Measurements from ENCODE around the gene KLHL12. TPM values are rescaled to one million over a fixed set of nuclear protein-coding genes. Genes with fewer than 3 reads are reported as not detected.
A peak's percentile ranks its signal among the peaks of the same experiment; 100 is the strongest.

The KLHL12 gene
- total RNA-seq, 1 experiment from 2014 or later = 33.8 TPM

DNA sequence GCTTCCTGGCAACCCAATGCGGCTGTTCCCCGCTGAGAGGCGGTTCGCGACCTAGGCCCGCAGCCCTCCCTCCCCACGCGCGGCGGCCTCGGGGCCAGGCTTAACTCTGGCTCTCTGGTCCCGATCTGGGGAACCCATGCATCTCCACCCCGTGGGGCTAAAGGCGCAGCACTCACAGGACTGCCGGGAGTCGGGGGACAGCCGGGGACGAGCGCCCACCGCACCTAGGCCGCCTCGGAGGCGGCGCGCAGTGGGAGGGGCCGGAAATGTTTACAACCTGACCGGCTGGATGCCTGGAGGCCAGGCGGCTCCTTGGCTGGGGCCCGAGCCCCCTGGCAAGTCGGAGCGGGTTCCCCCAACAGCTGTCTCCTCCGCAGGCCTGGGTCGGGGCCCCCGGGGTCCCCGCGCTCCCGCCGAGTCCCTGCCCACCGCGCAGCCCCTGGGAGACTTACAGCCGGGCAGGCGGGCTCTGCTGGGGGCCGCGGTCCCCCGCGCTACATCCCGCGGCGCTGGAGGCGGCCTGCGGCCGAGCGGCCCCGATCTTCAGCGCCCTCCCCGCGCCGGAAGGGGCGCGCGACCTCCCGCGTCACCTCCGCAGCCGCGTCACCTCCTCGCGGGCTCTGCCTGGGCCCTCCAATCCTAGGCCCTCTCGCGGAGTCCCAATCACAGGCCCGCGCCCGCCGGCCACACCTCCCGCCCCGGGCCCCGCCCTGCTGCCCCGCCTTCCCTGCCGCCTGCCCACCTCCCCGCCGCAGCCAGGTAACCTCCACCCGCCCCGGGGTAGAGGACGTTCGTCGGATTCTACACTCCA lies 30.9 kb upstream of the KLHL12 start, which contains the start of gene ADIPOR1:
Gene ADIPOR1 (minus strand): TSS at position 580 of the 811 bp plus-strand sequence. CDS start 7,242 bp downstream, outside the sequence.
- ChIA-PET RAD21 (ENCODE audit: low non-redundant PET in 1 of 2, low total read pairs in 2 of 2, uncharacterized antibody in 2 of 2, unreplicated experiment in 2 of 2) (no interaction called here), POLR2A (no interaction called here), CTCF (no interaction called here)
- intact Hi-C loops (cut with micrococcal nuclease) = no loop called here
- peak within 1 kb of the TSS; percentile 78 for H3K27ac ChIP-seq (ENCODE audit: low read depth, low read length)
- H2AFZ ChIP-seq (ENCODE audit: low read depth, low read length, poor library complexity, severe bottlenecking) = no peak within 1 kb of the TSS
- no peaks in the 10 kb centered on the region for H3K36me3 ChIP-seq (ENCODE audit: control insufficient read depth in 1 of 2, insufficient read depth in 2 of 2, low read length in 2 of 2)
- no peaks in the 10 kb centered on the region for H3K27me3 ChIP-seq (ENCODE audit: insufficient read depth, low read length)
- DNase-seq (ENCODE audit: low read depth, low spot score) = peak; percentile 66
- H3K4me2 ChIP-seq (ENCODE audit: low read length) = peak within 1 kb of the TSS; percentile 84
- peak; percentile 96 for ATAC-seq
- H3K9me3 ChIP-seq (ENCODE audit: control insufficient read depth in 1 of 2, insufficient read depth in 1 of 2, low read depth in 1 of 2, low read length in 2 of 2) = no peaks in the 10 kb centered on the region
- peaks cover 51% of the 10 kb centered on the region for H3K79me2 ChIP-seq (ENCODE audit: insufficient read depth, low read length)
- peak within 1 kb of the TSS; percentile 82 to 93 for H3K4me3 ChIP-seq (replicated peaks in 1 of 2; ENCODE audit: low read depth in 1 of 2, low read length in 2 of 2)
- peaks cover 23 to 38% of the 10 kb centered on the region in 2 experiments for H3K4me1 ChIP-seq (ENCODE audit: control insufficient read depth in 1 of 2, insufficient read depth in 2 of 2, low read length in 2 of 2)
- H4K20me1 ChIP-seq (ENCODE audit: insufficient read depth) = 0 out of 2 replicates have a peak, but pooled peaks cover 2% of the 10 kb centered on the region
- TF ChIP-seq POLR2AphosphoS5 (IDR thresholded peaks at IDR 0.05; ENCODE audit: low read depth, low read length) (peak; percentile 93), POLR2A (IDR thresholded peaks at IDR 0.05; ENCODE audit: borderline replicate concordance, extremely low read depth, insufficient read depth, insufficient read length) (peak; percentile 49), TCF7L2 (IDR thresholded peaks at IDR 0.05; ENCODE audit: borderline replicate concordance, extremely low read depth, insufficient read depth, insufficient read length) (no peak), EZH2 (IDR thresholded peaks at IDR 0.05) (no peak), JUND (IDR thresholded peaks at IDR 0.05) (no peak), SIN3A (IDR thresholded peaks at IDR 0.05; ENCODE audit: low read depth) (0 out of 2 replicates have a peak, but pooled peaks have one; percentile 49), SP1 (IDR thresholded peaks at IDR 0.05; ENCODE audit: low read depth) (peak; percentile 42; the same call in 1 of the 2 replicates), SRF (IDR thresholded peaks at IDR 0.05; ENCODE audit: low read depth) (no peak), ZFX (IDR thresholded peaks at IDR 0.05) (peak; percentile 86)
- TF ChIP-seq, protein P1, sequence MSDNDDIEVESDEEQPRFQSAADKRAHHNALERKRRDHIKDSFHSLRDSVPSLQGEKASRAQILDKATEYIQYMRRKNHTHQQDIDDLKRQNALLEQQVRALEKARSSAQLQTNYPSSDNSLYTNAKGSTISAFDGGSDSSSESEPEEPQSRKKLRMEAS (IDR thresholded peaks at IDR 0.05) = no peak
- H3K9ac ChIP-seq (ENCODE audit: low read length) = peak within 1 kb of the TSS; percentile 85
- no TSS peak for BruUV-seq (replicated peaks)
- H3K9me2 ChIP-seq (ENCODE audit: insufficient read depth) = no peaks in the 10 kb centered on the region

DNA sequence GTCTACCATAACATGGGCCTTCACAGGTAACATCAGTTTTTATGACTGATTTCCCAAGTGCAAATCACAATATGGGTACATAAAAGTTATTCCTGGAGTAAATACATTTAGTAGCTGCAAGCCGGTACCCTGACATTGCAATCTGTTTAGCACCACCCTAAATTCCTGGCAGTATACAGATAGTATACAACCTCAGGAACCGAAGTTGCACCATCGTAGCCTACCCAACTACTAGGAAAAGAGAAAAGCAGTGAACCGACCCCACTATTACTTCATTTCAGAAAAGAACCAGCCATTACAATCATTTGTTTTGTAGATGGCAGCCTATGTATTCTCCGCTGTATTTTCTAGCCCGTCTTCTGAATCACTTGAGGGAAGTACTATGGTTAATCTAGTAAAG lies 29.9 kb upstream of the KLHL12 start:
- no peak for ATAC-seq
- H3K79me2 ChIP-seq (ENCODE audit: insufficient read depth, low read length) = peaks cover 61% of the 10 kb centered on the region
- no peaks in the 10 kb centered on the region for H3K27me3 ChIP-seq (ENCODE audit: insufficient read depth, low read length)
- no peak overlapping the region for H2AFZ ChIP-seq (ENCODE audit: low read depth, low read length, poor library complexity, severe bottlenecking)
- H4K20me1 ChIP-seq (ENCODE audit: insufficient read depth) = 0 out of 2 replicates have a peak, but pooled peaks cover 2% of the 10 kb centered on the region
- RAD21 ChIA-PET (ENCODE audit: low non-redundant PET in 1 of 2, low total read pairs in 2 of 2, uncharacterized antibody in 2 of 2, unreplicated experiment in 2 of 2) = no interaction called here
- no peaks in the 10 kb centered on the region for H3K9me2 ChIP-seq (ENCODE audit: insufficient read depth)
- no peak for DNase-seq (ENCODE audit: low read depth, low spot score)
- peaks cover 23 to 45% of the 10 kb centered on the region in 2 experiments for H3K4me1 ChIP-seq (ENCODE audit: control insufficient read depth in 1 of 2, insufficient read depth in 2 of 2, low read length in 2 of 2)
- intact Hi-C loops (cut with micrococcal nuclease) = no loop called here
- no peak overlapping the region for H3K27ac ChIP-seq (ENCODE audit: low read depth, low read length)
- no peaks in the 10 kb centered on the region for H3K9me3 ChIP-seq (ENCODE audit: control insufficient read depth in 1 of 2, insufficient read depth in 1 of 2, low read depth in 1 of 2, low read length in 2 of 2)
- POLR2A ChIA-PET = no interaction called here
- H3K9ac ChIP-seq (ENCODE audit: low read length) = peak overlapping the region; percentile 85
- H3K4me3 ChIP-seq (replicated peaks in 1 of 2; ENCODE audit: low read depth in 1 of 2, low read length in 2 of 2) = peak overlapping the region; percentile 82 to 93
- CTCF ChIA-PET = no interaction called here
- BruUV-seq (replicated peaks) = TSS peak; percentile 58
- H3K36me3 ChIP-seq (ENCODE audit: control insufficient read depth in 1 of 2, insufficient read depth in 2 of 2, low read length in 2 of 2) = no peaks in the 10 kb centered on the region
- H3K4me2 ChIP-seq (ENCODE audit: low read length) = peak overlapping the region; percentile 84
- TF ChIP-seq, protein P2, sequence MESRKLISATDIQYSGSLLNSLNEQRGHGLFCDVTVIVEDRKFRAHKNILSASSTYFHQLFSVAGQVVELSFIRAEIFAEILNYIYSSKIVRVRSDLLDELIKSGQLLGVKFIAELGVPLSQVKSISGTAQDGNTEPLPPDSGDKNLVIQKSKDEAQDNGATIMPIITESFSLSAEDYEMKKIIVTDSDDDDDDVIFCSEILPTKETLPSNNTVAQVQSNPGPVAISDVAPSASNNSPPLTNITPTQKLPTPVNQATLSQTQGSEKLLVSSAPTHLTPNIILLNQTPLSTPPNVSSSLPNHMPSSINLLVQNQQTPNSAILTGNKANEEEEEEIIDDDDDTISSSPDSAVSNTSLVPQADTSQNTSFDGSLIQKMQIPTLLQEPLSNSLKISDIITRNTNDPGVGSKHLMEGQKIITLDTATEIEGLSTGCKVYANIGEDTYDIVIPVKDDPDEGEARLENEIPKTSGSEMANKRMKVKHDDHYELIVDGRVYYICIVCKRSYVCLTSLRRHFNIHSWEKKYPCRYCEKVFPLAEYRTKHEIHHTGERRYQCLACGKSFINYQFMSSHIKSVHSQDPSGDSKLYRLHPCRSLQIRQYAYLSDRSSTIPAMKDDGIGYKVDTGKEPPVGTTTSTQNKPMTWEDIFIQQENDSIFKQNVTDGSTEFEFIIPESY (IDR thresholded peaks at IDR 0.05; ENCODE audit: extremely low read depth, insufficient replicate concordance, low read length) = no peak
- TF ChIP-seq, protein P3, sequence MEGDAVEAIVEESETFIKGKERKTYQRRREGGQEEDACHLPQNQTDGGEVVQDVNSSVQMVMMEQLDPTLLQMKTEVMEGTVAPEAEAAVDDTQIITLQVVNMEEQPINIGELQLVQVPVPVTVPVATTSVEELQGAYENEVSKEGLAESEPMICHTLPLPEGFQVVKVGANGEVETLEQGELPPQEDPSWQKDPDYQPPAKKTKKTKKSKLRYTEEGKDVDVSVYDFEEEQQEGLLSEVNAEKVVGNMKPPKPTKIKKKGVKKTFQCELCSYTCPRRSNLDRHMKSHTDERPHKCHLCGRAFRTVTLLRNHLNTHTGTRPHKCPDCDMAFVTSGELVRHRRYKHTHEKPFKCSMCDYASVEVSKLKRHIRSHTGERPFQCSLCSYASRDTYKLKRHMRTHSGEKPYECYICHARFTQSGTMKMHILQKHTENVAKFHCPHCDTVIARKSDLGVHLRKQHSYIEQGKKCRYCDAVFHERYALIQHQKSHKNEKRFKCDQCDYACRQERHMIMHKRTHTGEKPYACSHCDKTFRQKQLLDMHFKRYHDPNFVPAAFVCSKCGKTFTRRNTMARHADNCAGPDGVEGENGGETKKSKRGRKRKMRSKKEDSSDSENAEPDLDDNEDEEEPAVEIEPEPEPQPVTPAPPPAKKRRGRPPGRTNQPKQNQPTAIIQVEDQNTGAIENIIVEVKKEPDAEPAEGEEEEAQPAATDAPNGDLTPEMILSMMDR (IDR thresholded peaks at IDR 0.05 in 2 of 3, conservative IDR thresholded peaks at IDR 0.05 in 1 of 3; ENCODE audit: borderline replicate concordance in 1 of 3, insufficient read depth in 1 of 3, low read depth in 2 of 3, low read length in 2 of 3) = no peak
- TF ChIP-seq POLR2AphosphoS5 (IDR thresholded peaks at IDR 0.05; ENCODE audit: low read depth, low read length) = no peak
